ENCODE data around the gene SLC4A1AP. TPM values are rescaled to one million over a fixed set of nuclear protein-coding genes. Genes with fewer than 3 reads are reported as not detected.
A peak's percentile ranks its signal among the peaks of the same experiment; 100 is the strongest.
"Not testable (repeated sequence)": the region's sequence is repeated elsewhere in the genome, so short reads cannot be mapped to it uniquely, and the experiment has no call there.

Gene SLC4A1AP
- total RNA-seq, 1 donor from 2014 or later: 30.4 TPM

DNA sequence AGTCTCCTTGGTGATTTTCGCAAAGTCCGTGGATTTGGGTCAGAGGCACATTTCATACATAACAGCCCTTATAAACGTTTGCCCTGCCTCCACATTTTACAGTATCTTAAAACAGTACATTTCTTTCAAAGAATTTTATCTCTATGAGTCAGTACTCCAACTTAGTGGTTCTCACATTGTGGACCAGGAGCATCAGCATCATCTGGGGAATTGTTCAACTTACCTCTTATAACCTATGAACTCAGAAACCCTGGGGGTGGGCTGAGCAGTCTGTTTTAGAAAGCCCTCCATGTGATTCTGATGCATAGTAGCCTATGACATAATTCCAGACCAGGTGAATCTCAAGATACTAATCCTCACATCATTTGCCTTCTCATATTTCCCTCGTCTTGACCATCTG, 12.6 kb upstream of the SLC4A1AP start:
- DNase-seq: no peak

DNA sequence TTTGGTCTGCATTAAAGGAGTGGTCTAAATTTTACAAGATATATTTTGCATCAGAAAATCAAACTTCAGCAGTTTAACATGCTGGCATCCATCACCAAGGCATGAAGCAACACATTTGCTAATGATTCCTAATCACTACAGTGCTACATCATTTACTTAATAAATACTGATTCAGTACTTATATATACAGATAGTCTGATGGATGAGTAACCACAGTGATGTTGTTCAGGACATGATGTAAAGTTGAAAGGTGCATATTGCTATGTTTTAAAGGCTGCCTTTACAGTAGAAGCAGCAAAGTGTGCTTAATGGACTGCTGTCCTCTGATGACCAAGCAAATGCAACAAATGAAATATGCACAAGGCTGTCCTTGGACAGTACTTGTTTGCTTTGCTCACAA, 11.3 kb upstream of the SLC4A1AP start:
- DNase-seq: no peak

DNA sequence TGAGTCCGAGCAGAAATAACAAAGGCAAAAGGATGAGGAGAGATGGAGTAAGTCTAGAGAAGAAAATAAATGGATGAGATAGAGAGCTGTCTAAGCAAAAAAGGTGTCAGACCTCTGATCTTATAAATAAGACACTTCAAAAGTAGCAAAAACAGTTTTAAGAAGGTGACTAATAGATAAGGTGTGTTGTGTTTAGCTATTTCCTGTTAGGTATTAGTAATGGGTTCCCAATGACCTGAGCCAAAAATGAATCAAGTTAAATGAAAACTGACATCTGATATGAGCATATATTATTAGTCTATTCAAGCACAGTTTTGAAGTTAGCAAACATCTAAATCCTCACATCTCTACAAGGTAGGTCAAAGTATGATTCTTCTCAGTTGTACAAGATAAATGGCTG, 10.9 kb upstream of the SLC4A1AP start:
- DNase-seq: no peak

DNA sequence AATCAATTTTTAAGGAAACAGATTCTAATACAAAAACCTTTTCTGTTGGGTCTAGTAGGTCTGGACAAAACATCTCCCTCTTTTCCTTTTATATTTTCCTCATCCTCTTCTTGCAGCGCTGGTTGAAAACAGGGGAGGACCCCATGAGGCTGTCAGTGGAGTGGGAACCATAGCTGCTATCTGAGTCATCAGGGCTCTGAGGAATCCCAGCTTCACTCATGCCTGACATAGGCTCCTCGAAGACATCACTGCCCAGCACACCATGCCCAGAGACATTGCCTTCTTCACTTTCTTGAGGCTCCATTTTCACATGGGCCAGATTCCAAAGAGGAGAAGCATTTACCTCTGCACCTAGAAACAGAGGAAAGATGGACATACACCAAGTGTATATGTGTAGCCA, 10.3 kb upstream of the SLC4A1AP start:
- DNase-seq: no peak

DNA sequence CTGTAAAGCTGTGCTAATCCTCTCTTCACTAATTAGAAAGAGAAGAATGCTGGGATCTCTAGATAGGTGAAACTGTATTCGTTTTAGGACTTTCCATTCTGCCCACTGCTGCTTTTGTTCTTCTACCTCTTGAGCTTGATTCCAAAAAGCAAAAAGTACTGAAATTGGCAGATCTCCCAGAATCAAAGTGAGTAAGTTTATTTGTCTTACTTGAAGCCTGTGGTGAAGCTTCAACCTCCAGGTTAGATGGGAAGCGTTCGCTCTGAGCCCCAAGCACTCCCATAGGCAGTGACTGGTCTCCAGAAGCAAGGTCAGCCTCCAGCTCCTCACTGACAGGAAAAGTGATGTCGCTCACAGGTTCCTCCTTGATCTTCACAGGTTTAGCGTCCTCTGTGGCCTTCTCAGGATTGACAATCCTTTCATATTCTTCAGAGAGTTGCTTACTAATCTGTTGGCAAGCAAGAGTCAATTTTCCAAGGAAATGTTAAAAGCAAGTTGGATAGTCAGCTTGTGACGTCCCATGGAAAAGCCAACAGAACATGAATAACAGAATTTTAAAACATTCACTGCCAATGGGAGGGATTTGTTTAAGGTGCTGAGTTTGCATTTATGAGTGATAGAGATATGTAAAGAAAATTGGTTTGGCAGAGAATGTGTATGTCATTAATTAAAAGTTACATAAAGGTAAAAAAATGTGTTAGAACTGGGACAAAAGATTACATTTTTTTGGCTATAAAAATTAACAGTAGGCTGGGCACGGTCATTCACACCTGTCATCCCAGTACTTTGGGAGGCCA, 8.3 kb upstream of the SLC4A1AP start:
- DNase-seq: no peak

DNA sequence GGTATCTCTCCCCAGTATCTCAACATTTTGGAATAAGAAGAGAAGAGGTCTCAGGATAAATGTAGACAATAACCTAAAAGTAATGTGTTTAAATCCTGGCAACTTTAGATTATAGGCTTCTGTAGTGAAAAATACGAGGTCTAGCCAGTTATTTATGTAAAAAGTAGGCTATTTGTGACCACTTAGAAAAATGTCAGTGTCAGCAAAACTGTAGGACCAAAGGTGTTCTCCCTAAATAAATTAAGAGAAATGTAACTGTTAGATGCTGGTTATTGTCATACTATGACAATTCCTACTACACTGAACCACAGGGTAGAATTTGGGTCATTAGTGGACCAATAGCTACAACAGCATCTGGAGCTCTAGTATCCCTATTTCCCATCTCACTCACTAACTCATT, 2.3 kb upstream of the SLC4A1AP start:
- no peak for DNase-seq

DNA sequence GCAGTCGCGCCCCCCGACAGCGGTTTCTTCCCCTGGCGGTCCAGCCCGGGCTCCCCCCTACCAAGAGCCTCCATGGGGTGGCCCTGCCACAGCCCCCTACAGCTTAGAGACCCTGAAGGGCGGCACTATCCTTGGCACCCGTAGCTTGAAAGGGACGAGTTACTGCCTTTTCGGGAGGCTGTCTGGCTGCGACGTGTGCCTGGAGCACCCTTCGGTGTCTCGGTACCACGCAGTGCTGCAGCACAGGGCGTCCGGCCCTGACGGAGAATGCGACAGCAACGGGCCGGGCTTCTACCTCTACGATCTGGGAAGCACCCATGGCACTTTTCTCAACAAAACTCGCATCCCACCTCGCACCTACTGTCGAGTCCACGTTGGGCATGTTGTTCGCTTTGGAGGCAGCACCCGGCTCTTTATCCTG, 475 bp downstream of the SLC4A1AP start:
- no peak for DNase-seq

DNA sequence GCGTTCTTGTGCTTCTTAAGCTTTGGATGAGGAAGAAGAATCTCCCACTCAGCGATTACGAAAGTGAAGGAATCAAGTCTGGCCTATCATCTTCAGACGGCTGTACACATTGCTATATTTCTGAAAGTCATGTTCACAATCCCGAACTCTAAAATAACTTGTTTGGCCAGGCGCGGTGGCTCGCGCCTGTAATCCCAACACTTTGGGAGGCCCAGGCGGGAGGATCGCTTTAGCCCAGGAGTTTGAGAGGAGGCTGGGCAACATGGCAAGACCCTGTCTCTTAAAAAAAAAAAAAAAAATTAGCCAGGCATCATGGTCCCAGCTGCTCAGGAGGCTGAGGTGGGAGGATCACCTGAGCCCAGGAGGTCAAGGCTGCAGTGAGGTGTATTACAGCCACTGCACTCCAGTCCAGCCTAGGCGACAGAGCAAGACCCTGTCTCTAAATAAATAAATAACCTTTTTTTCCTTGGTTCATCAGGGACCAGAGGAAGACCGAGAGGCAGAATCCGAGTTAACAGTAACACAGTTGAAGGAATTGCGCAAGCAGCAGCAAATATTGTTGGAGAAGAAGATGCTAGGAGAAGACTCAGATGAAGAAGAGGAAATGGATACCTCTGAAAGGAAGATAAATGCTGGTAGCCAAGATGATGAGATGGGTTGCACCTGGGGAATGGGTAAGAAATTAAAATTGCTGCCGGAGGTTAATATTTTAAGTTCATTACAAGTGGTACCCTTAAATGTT, 1.1 kb downstream of the SLC4A1AP start:
- no peak for DNase-seq

DNA sequence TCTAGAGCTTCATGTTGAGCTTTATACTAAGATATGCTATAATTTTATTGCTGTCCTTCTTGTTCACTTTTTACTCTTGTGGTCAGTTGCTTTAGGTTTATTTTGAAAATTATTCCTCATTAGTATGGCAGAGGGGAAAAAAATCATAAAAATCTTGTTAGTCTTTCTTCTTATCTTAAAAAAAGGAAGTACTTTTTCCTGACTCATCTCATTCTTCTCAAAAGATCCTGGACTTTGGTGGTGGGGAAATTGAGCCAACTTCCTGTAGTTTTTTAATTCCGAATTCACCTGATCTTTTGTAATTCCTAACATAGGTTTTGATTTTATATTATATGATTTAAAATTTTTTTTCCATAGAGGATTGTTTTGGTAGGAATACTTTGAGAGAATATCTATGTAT, 3.8 kb downstream of the SLC4A1AP start:
- no peak for DNase-seq

DNA sequence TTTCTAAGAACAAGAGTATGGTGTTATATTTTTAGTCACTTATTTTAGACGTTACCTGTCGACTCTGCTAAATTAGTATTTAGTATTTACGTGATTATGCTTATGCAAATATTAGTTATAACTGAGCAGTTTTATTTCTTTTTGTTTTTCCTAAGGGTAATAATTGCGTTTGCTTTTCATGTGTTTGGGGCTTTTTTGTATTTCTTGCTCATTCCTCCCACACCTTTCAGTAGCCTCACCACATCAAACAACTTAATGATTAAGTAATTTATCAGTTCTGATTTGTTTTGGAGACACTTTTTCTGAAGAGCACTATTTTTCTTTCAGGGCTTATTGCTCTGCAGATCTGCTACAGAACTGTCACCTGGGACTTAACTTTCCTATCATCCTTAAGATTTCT, 7.5 kb downstream of the SLC4A1AP start:
- DNase-seq: no peak

DNA sequence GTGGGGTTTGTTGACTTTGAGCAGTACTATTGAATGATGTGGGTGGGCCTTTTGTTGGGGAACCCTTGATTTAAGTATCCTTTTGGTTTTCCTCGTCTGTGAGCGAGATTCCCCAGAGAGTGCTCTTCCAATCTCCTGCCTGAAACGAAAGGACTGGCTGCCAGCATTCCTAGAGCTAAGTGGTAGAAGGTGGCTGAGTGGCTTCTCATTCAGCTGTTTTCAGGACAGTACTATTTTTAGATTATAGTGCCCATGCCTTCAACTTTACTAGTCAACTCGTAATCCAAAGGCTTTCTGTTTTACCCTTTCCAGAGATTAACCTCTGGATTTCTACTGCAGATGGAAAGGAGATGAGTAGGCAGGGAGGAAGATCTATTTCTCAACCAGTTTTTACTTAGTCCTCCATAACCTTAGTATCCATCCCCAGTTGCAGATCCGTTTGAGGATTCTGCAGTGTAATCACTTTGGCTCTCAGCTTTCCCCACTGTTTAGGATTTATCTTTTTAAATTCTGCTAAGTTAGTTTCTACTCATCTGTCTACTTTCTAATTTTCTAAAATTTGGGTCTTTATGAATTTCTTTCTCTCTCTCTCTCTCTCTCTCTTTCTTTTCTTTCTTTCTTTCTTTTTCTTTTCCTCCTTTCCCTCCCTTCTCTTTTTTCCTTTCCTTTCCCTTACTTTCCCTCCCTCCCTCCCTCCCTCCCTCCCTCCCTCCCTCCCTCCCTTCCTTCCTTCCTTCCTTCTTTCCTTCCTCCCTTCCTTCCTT, 9.2 kb downstream of the SLC4A1AP start:
- no peak for DNase-seq

DNA sequence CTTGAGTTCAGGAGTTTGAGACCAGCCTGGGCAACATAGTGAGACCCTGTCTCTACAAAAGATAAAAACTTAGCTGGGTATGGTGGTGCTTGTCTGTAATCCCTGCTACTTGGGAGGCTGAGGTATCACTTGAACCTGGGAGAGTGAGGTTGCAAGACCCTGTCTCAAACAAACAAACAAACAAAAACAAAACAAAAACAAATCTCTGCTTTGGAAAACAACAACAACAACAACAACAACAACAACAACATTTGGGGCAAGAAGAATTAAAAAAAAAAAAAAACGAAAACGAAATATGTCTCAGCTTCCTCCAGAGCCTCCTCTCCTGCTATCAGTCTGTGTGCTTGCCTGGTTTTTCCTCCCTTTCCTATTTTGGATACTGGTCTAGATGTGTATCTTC, 16.9 kb downstream of the SLC4A1AP start:
- no peak for DNase-seq

DNA sequence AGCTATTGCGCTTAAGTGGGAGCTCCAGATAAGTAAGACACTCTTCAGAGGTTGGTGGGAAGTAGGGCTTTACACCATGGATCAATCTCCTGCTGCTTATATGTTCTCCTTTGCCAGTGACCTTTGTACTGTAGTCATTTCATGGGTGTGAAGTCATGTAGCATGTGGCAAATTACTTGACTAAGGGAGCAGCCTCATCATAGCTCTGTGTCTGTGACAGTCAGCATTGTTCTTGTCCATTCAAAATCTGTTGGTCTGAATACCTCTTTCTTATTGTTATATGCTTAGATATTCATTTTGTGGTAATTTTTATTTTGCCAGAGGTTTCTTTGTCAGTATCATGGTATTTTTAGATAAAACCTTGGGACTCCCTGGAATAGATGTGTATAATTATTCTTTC, 18.2 kb downstream of the SLC4A1AP start:
- no peak for DNase-seq

DNA sequence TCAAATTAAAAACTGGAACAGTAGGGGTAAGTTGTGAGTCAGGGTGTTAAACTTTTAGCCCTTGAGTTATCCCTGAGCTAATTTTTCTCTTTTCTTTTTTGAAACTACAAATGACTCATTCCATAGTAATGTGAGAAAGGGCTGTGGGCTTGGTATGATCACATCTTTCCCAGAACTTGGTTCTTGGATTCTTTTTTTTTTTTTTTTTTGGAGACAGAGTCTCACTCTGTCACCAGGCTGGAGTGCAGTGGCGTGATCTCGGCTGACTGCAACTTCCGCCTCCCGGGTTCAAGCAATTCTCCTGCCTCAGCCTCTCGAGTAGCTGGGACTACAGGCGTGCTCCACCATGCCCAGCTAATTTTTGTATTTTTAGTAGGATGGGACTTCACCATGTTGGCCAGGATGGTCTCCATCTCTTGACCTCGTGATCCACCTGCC, 18.7 kb downstream of the SLC4A1AP start:
- DNase-seq: not testable (repeated sequence)

DNA sequence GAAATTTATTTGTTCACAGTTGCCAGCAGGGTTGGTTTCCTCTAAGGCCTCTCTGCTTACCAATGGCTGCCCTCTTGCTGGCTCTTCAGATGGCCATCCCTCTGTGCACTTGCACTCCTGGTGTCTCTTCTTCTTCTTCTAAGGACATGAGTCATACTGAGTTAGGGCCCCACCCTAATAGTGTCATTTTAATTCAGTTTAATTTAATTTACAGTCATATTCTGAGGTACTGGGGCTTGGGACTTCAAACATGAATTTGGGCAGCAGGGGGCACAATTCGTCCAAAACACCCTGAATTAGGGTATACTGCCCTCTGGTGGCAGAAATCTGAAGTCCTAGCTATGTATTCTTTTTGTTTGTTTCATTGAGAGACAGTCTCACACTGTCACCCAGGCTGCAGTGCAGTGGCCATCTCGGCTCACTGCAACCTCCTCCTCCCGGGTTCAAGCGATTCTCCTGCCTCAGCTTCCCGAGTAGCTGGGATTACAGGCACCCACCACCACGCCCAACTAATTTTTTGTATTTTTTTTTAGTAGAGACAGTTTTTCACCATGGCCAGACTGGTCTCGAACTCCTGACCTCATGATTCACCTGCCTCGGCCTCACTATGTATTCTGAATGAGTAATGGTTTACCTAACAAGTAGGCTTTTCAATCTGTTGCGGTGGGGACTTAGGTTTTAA, 19.8 kb downstream of the SLC4A1AP start:
- DNase-seq: peak; percentile 18

DNA sequence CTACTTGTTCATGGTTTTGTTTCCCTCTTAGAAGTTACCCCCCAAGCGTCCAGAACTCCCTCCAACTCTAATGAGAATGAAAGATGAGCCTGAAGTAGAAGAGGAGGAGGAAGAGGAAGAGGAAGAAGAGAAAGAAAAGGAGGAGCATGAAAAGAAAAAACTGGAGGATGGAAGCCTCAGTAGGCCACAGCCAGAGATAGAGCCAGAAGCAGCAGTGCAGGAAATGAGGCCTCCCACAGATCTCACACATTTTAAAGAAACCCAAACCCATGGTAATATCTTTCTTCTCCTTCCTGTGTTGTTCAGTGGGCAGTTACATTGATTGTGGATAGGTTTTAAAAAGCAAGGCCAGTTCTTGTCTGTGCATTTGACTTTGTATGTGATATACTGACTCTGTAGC, 21.3 kb downstream of the SLC4A1AP start:
- DNase-seq: not testable (repeated sequence)

DNA sequence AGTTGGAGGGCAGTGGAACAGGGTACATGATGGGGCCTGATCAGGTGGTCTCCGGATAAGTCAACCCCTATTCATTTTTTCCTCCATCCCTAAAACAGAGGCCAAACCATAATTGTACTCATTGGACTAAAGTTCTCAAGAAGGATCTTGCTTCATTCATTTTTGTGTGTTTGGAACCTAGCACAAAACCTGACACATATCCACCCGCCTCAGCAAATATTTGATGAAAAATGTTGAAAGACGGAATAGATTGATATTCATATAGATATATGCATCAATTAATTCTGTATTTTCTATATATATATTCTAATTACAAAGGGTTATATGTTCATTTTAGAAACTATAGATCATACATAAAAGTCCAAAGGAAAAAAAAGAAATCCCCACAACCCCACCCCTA, 21.9 kb downstream of the SLC4A1AP start:
- no peak for DNase-seq

DNA sequence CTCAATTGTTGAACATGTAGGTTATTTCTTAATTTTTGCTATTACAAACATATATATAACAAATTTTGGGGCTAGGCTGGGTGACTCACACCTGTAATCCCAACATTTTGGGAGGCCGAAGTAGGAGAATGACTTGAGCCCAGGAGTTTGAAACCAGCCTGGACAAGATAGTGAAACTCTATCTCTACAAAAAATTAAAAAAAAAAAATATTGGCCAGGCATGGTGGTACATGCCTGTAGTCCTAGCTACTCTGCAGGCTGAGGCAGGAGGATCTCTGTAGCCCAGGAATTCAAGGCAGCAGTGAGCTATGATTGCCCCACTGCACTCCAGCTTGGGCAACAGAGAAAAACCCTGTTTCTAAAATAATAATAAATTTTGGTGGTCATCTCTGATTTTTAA, 23.5 kb downstream of the SLC4A1AP start:
- no peak for DNase-seq

DNA sequence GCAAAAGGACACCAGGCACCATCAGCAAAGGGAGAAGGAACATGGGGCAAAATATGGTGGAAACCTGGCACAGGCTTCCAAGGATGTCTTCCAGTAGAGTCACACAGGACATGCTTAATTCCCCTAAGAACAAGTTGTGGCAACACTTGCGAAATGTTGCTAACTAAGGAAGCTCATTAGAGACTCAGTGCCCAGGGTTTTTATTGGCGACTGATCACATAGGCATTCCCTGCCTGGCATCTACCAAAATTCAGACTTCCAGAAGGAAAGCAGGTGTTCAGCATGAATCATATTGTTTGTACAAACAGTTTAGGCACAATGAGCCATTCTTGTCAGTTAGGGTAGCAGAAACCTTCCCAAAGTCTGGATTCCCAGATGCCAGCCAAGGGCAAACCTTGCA, 25.7 kb downstream of the SLC4A1AP start:
- no peak for DNase-seq

DNA sequence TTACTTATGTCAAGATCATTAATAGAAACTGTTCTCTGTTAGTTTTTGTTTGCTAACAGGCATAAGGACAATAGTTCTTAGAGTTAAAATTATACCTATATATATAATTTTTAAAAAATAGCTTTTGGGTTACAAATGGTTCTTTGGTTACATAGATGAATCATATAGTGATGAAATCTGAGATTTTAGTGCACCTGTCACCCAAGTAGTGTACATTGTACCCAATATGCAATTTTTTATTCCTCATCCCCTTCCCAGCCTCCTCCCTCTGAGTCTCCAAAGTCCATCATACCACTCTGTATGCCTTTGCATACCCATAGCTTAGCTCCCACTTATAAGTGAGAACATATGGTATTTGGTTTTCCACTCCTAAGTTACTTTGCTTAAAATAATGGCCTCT, 26.4 kb downstream of the SLC4A1AP start:
- no peak for DNase-seq

DNA sequence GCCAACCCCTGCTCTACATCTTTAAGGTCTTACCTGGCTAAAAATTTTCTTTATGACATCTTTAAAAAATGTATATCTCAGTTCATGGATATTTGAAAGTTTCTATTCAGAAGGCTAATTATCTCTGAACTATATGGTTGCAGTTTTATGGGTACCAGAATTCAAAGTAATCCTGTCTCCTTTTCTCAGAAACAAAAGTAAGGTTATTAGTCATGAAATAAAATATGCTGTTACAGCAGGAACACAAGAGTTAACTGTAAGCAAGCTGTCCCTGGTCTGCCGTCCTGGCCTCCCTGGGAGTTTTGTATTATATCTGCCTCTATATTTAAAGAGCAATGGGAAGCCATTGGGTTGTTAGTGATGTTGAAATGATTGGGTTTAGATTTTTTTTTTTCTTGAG, 34.0 kb downstream of the SLC4A1AP start:
- no peak for DNase-seq

DNA sequence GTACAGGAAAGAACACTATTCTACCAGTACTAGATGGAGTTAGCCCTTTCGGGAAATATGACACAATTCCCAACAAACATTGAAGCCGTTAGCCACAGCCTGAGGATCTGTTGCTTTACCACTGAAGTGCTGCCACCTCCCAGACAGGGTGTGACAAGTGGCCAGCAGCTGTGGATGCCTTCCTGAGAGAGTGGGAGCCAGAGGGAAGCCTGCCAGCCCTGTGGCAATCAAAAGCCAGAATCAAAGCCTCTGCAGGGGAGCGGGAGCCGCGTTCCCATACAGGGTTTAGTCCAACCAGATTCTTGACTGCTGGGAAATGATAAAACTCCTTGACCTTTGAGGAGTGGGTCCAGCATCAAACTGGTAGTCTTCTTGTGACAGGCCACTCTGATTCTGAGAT, 38.0 kb downstream of the SLC4A1AP start:
- no peak for DNase-seq

DNA sequence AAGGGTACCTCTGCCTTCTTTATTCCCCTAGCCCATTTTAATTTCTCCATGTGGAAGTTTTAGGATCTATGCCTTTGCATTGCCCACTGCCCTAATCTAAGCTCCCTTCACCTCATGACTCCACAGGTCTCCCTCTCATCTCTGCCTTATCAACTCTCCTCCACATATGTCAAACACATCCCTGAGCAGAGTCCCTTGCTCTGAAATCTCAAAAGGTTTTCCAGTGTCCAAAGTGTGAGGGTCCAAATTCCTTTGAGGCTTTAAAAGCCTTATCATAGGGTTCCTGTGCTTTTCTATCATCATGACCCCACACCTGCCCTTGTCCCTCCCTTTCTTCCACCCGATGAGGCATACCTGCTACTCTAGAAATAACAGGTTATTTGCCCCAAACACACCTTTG, 38.6 kb downstream of the SLC4A1AP start:
- DNase-seq: no peak
